ENCODE data around the gene MAN1C1. TPM values are rescaled to one million over a fixed set of nuclear protein-coding genes. Genes with fewer than 3 reads are reported as not detected.

MAN1C1 gene
- total RNA-seq, 1 donor from 2014 or later, result 6.8 TPM

- H3K27me3 Mint-ChIP-seq (ENCODE audit: insufficient read depth, low read depth), result peaks cover 11% of the 10 kb centered on the region
- DNase-seq (ENCODE audit: low spot score), result no peak
- Histone ChIP-seq H3K27me3 (peaks cover 5% of the 10 kb centered on the region), H3K9me3 (ENCODE audit: low read depth) (no peaks in the 10 kb centered on the region), H3K9ac (no peak overlapping the region), H3K4me3 (no peak overlapping the region), H2AFZ (replicated peaks) (no peak overlapping the region), H3K36me3 (no peaks in the 10 kb centered on the region), H3F3A (ENCODE audit: low read depth) (peaks cover 25% of the 10 kb centered on the region), H4K20me1 (ENCODE audit: low read depth) (peaks cover 18% of the 10 kb centered on the region), H3K27ac (no peak overlapping the region), H3K4me1 (peaks cover 10% of the 10 kb centered on the region), H3K4me2 (peak overlapping the region; percentile 88), H3K79me2 (ENCODE audit: low read depth) (peaks cover 25% of the 10 kb centered on the region)
- H3K9me3 Mint-ChIP-seq, result no peaks in the 10 kb centered on the region
- H3K36me3 Mint-ChIP-seq, result peaks cover 2% of the 10 kb centered on the region
- TF ChIP-seq EZH2 (IDR thresholded peaks at IDR 0.05) (no peak), CTCF (IDR thresholded peaks at IDR 0.05) (no peak), EZH2phosphoT487 (IDR thresholded peaks at IDR 0.05) (no peak)
- no peak overlapping the region for H3K27ac Mint-ChIP-seq
- peak overlapping the region; percentile 95 for H3K4me3 Mint-ChIP-seq
- peaks cover 29% of the 10 kb centered on the region for H3K4me1 Mint-ChIP-seq
Observed at GRCh38 chr1:25821630-25822091, 205.1 kb downstream of the MAN1C1 start.

DNA sequence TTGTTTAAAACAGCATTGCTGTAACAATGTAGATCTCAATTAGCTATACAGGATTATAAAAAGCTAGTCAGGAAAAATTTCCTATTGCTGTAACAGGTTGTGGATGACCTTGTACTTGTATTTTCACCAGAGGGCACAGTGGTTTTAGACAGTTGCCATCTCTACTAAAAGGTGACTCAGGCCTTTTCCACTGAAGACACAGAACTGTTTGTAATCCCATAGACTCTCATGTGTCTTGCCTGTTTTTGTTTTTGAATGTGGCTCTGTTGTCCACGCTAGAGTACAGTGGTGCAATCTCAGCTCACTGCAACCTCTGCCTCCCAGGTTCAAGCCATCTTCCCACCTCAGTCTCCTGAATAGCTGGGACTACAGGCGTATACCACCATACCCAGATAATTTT is 209.0 kb downstream of the MAN1C1 start:
- H3K4me2 ChIP-seq, result no peak overlapping the region
- no peak for DNase-seq (ENCODE audit: low spot score)
- no peaks in the 10 kb centered on the region for H3K9me3 ChIP-seq (ENCODE audit: low read depth)
- peaks cover 5% of the 10 kb centered on the region for H3F3A ChIP-seq (ENCODE audit: low read depth)
- peaks cover 3% of the 10 kb centered on the region for H3K4me1 ChIP-seq
- H4K20me1 ChIP-seq (ENCODE audit: low read depth), result peaks cover 15% of the 10 kb centered on the region
- H3K4me1 Mint-ChIP-seq, result peaks cover 13% of the 10 kb centered on the region
- H3K27me3 Mint-ChIP-seq (ENCODE audit: insufficient read depth, low read depth), result peaks cover 9% of the 10 kb centered on the region
- H2AFZ ChIP-seq (replicated peaks), result no peak overlapping the region
- H3K4me3 Mint-ChIP-seq, result no peak overlapping the region
- TF ChIP-seq EZH2 (IDR thresholded peaks at IDR 0.05) (no peak), EZH2phosphoT487 (IDR thresholded peaks at IDR 0.05) (no peak), CTCF (IDR thresholded peaks at IDR 0.05) (no peak)
- no peak overlapping the region for H3K9ac ChIP-seq
- peaks cover 16% of the 10 kb centered on the region for H3K36me3 Mint-ChIP-seq
- H3K27ac ChIP-seq, result no peak overlapping the region
- H3K9me3 Mint-ChIP-seq, result no peaks in the 10 kb centered on the region
- no peak overlapping the region for H3K4me3 ChIP-seq
- peaks cover 17% of the 10 kb centered on the region for H3K79me2 ChIP-seq (ENCODE audit: low read depth)
- H3K27ac Mint-ChIP-seq, result no peak overlapping the region
- peaks cover 6% of the 10 kb centered on the region for H3K36me3 ChIP-seq
- peaks cover 5% of the 10 kb centered on the region for H3K27me3 ChIP-seq

DNA sequence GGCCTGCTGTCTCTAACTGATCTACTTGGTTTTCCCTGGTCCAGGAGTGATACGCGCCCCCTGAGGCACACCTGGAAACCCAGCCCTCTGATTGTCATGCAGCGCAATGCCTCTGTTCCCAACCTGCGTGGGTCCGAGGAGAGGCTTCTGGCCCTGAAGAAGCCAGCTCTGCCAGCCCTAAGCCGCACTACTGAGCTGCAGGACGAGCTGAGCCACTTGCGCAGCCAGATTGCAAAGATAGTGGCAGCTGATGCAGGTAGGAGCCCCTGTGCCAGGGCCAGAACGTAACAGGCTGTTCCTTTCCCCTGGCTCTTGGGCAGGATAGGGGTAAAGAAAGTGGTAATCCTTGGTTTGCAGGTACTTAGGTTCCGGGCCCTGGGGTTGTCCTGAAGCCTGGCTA is 210.0 kb downstream of the MAN1C1 start:
- no peak overlapping the region for H3K4me3 ChIP-seq
- H3K4me1 ChIP-seq, result no peaks in the 10 kb centered on the region

More for the DNA sequence above, 210.0 kb downstream of the MAN1C1 start:
- H3K79me2 ChIP-seq (ENCODE audit: low read depth), result peaks cover 8% of the 10 kb centered on the region
- Mint-ChIP-seq H3K27me3 (ENCODE audit: insufficient read depth, low read depth) (peaks cover 3% of the 10 kb centered on the region), H3K4me3 (no peak overlapping the region), H3K36me3 (peaks cover 16% of the 10 kb centered on the region), H3K4me1 (peaks cover 5% of the 10 kb centered on the region), H3K27ac (no peak overlapping the region), H3K9me3 (no peaks in the 10 kb centered on the region)
- no peaks in the 10 kb centered on the region for H3K27me3 ChIP-seq
- no peak overlapping the region for H3K9ac ChIP-seq
- no peak overlapping the region for H2AFZ ChIP-seq (replicated peaks)
- peaks cover 6% of the 10 kb centered on the region for H3K36me3 ChIP-seq
- TF ChIP-seq EZH2 (IDR thresholded peaks at IDR 0.05) (no peak), EZH2phosphoT487 (IDR thresholded peaks at IDR 0.05) (no peak), CTCF (IDR thresholded peaks at IDR 0.05) (no peak)
- peaks cover 5% of the 10 kb centered on the region for H4K20me1 ChIP-seq (ENCODE audit: low read depth)
- no peaks in the 10 kb centered on the region for H3K9me3 ChIP-seq (ENCODE audit: low read depth)
- no peaks in the 10 kb centered on the region for H3F3A ChIP-seq (ENCODE audit: low read depth)
- H3K27ac ChIP-seq, result no peak overlapping the region
- DNase-seq (ENCODE audit: low spot score), result no peak
- H3K4me2 ChIP-seq, result no peak overlapping the region

Measured in neural progenitor cell (in vitro differentiated cells).